T-helper 17 cell (primary cell): Measurements from ENCODE around the gene PYCARD. TPM values are rescaled to one million over a fixed set of nuclear protein-coding genes. Genes with fewer than 3 reads are reported as not detected.
"Not testable (repeated sequence)": the region's sequence is repeated elsewhere in the genome, so short reads cannot be mapped to it uniquely, and the experiment has no call there.

Source experiments
- ATAC-seq: fragments of 150-1000 bp; cut with Tn5 transposase; 2 replicates; pipeline ENCODE4 v1.10.0; 2021; ENCODE audit warnings: mild to moderate bottlenecking, moderate library complexity
- DNase-seq, 3 donors: peaks; one replicate each; pipeline versions ENCODE4 v3.0.0 to v3.0.0-alpha.2; 2020 to 2021
- H3K9me3 ChIP-seq: one replicate; pipeline ENCODE4 v1.7.0; 2013; ENCODE audit warnings: low read length, mild to moderate bottlenecking; ENCODE audit not compliant: control insufficient read depth, poor library complexity, severe bottlenecking
- H3K27ac Mint-ChIP-seq: one replicate; pipeline ENCODE4 v1.8.0; 2022; ENCODE audit warnings: mild to moderate bottlenecking, moderate library complexity, mixed read lengths
- H3K27me3 Mint-ChIP-seq: one replicate; pipeline ENCODE4 v1.8.0; 2022; ENCODE audit warnings: mixed read lengths
- H3K36me3 Mint-ChIP-seq: one replicate; pipeline ENCODE4 v1.8.0; 2022; ENCODE audit warnings: low read depth, mixed read lengths
- H3K4me1 Mint-ChIP-seq: one replicate; pipeline ENCODE4 v1.8.0; 2022; ENCODE audit warnings: mild to moderate bottlenecking, mixed read lengths
- H3K4me3 Mint-ChIP-seq: one replicate; pipeline ENCODE4 v1.8.0; 2022; ENCODE audit warnings: mild to moderate bottlenecking, moderate library complexity, mixed read lengths
- total RNA-seq, 4 donors: library from RNA in 2 of 4; stranded (reverse) in 2 of 4; gene quantifications; one replicate each; pipeline ENCODE4 v1.2.3 and lab custom pipeline; 2022 to 2026

Gene PYCARD
- total RNA-seq (10 to 100 TPM; 17.9 to 22.1 TPM), total RNA-seq (lab: John Stamatoyannopoulos, UW) (9.0 to 12.9 reads per million in 2 donors)

- Mint-ChIP-seq H3K4me3 (peak within 1 kb of the TSS; percentile 93), H3K27ac (peak within 1 kb of the TSS; percentile 90), H3K27me3 (no peaks in the 10 kb centered on the region), H3K36me3 (peaks cover 5% of the 10 kb centered on the region), H3K4me1 (peaks cover 39% of the 10 kb centered on the region)
- H3K9me3 ChIP-seq: no peaks in the 10 kb centered on the region
- DNase-seq: peak in 1 of 3 donors; percentile 28
- peak; percentile 39 for ATAC-seq
Measured at GRCh38 chr16:31202414-31203375, at the start of gene PYCARD. Gene PYCARD, minus strand, starts transcription at chr16:31202760. Its CDS starts 70 bp downstream, at chr16:31202690.

GRCh38 chr16:31251435-31251834, 48.9 kb upstream of the PYCARD start:
- DNase-seq: no peak
- H3K4me1 Mint-ChIP-seq: peaks cover 16% of the 10 kb centered on the region
- no peak for ATAC-seq
- H3K36me3 Mint-ChIP-seq: no peaks in the 10 kb centered on the region
- no peak overlapping the region for H3K4me3 Mint-ChIP-seq
- peaks cover 5% of the 10 kb centered on the region for H3K27me3 Mint-ChIP-seq
- no peaks in the 10 kb centered on the region for H3K9me3 ChIP-seq
- H3K27ac Mint-ChIP-seq: no peak overlapping the region

DNA sequence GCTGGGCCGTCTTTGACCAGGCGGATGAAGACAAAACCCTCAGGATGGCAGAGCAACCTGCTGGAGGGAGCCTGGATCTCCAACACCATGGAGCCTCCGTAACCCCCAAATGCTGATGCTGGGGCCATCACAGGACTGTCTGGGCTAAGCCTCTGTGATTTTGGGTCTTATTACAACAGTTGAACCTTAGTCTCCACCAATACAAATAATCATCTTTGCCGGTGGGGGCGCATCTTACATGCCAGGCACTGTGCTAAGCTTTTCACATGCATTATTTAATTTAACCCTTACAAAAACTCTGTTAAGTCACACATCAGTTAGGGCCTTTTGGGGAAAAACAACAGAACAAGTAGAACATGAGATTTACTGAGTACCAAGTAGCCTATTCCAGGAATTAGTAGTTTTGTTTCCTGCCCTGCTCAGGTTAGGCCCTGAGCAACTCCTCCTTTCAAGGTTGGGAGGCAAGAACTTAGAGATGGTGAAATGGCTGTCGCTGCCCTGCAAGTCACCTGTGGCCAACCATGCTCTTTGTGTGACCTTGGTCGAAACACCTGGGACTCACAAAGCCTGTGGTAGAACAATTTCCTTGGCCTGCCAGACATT, 48.3 kb upstream of the PYCARD start:
- DNase-seq (no peak), ATAC-seq (no peak)
- no peak overlapping the region for H3K4me3 Mint-ChIP-seq
- H3K27me3 Mint-ChIP-seq: peaks cover 5% of the 10 kb centered on the region
- no peaks in the 10 kb centered on the region for H3K9me3 ChIP-seq
- H3K27ac Mint-ChIP-seq: no peak overlapping the region
- H3K36me3 Mint-ChIP-seq: no peaks in the 10 kb centered on the region
- H3K4me1 Mint-ChIP-seq: peaks cover 16% of the 10 kb centered on the region

DNA sequence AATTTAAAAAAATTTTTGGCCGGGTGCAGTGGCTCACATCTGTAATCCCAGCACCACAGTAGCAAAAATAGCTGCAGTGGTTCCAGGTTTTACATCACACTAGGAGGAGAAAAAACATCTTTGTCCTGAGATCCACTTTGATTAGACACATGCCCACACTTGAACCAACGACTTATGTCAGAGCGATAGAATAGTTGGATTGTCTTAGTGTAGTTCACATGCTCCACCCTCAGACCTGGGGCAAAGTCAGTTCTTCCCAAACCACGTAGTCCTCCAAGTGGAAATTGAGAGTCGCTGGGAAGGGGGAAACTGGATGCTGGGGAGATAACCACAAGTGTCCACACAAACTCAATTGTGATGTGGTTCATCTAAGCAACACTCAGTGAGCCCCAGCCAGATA, 45.8 kb upstream of the PYCARD start:
- H3K9me3 ChIP-seq: no peaks in the 10 kb centered on the region
- H3K27me3 Mint-ChIP-seq: peaks cover 5% of the 10 kb centered on the region
- H3K4me3 Mint-ChIP-seq: no peak overlapping the region
- ATAC-seq (no peak), DNase-seq (no peak)
- no peaks in the 10 kb centered on the region for H3K36me3 Mint-ChIP-seq
- no peak overlapping the region for H3K27ac Mint-ChIP-seq
- peaks cover 6% of the 10 kb centered on the region for H3K4me1 Mint-ChIP-seq

DNA sequence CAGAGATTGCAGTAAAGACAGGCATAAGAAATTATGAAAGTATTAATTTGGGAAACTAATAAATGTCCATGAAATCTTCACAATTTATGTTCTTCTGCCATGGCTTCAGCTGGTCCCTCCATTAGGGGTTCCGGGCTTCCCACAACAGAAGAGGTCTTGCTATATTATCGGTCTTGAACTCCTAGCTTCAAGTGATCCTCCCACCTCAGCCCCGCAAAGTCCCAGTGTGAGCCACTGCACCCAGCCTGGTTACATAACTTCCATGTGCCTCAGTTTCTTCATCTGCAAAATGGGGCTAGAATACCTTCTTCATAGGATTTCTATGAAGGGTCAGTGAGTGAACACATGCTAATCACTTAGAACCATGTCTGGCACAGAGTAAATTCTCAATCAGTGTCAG, 43.7 kb upstream of the PYCARD start:
- no peak for ATAC-seq
- H3K4me1 Mint-ChIP-seq: no peaks in the 10 kb centered on the region

GRCh38 chr16:31245598-31245997, 43.0 kb upstream of the PYCARD start:
- not testable (repeated sequence) for H3K4me3 Mint-ChIP-seq, H3K36me3 Mint-ChIP-seq, DNase-seq, H3K4me1 Mint-ChIP-seq, H3K9me3 ChIP-seq, H3K27ac Mint-ChIP-seq, H3K27me3 Mint-ChIP-seq, ATAC-seq

More for the DNA sequence above, 43.7 kb upstream of the PYCARD start:
- H3K9me3 ChIP-seq: no peaks in the 10 kb centered on the region
- H3K36me3 Mint-ChIP-seq: no peaks in the 10 kb centered on the region
- H3K27me3 Mint-ChIP-seq: peaks cover 5% of the 10 kb centered on the region
- H3K27ac Mint-ChIP-seq: no peak overlapping the region
- no peak overlapping the region for H3K4me3 Mint-ChIP-seq
- no peak for DNase-seq

- Mint-ChIP-seq H3K27me3 (peaks cover 5% of the 10 kb centered on the region), H3K27ac (no peak overlapping the region), H3K36me3 (no peaks in the 10 kb centered on the region), H3K4me1 (no peaks in the 10 kb centered on the region), H3K4me3 (no peak overlapping the region)
- H3K9me3 ChIP-seq: no peaks in the 10 kb centered on the region
- ATAC-seq (peak; percentile 57), DNase-seq (no peak)
Measured at GRCh38 chr16:31243734-31244670, 41.4 kb upstream of the PYCARD start.

DNA sequence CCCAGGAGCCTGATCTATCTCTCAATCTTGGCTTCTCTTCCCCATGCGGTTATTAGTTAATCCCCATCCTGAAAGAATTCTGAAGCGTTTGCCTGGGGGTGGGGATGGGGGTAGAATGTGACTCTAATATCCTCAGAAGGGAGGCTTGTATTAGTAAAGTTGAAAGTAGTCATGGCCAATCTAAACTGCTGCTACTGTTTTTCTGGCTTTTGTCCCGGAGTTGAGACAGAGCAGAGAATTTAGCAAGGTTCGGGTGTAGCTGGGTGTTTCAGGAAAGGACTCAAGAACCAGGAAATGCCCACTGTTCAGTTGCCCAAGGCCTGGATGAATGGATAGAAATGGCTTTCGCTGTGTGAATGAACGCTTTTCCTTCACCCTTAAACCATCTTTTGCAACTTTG, 39.6 kb upstream of the PYCARD start:
- no peak overlapping the region for H3K27ac Mint-ChIP-seq
- H3K36me3 Mint-ChIP-seq: no peaks in the 10 kb centered on the region
- ATAC-seq (no peak), DNase-seq (no peak)
- H3K27me3 Mint-ChIP-seq: no peaks in the 10 kb centered on the region
- no peaks in the 10 kb centered on the region for H3K4me1 Mint-ChIP-seq
- no peaks in the 10 kb centered on the region for H3K9me3 ChIP-seq
- H3K4me3 Mint-ChIP-seq: no peak overlapping the region

GRCh38 chr16:31238041-31238440, 35.5 kb upstream of the PYCARD start:
- Mint-ChIP-seq H3K27ac (no peak overlapping the region), H3K36me3 (no peaks in the 10 kb centered on the region), H3K4me3 (no peak overlapping the region), H3K27me3 (no peaks in the 10 kb centered on the region), H3K4me1 (peaks cover 4% of the 10 kb centered on the region)
- no peak for DNase-seq
- ATAC-seq: no peak
- no peaks in the 10 kb centered on the region for H3K9me3 ChIP-seq

- Mint-ChIP-seq H3K27ac (no peak overlapping the region), H3K36me3 (no peaks in the 10 kb centered on the region)
- ATAC-seq: no peak
Measured at GRCh38 chr16:31229501-31229900, 26.9 kb upstream of the PYCARD start.

GRCh38 chr16:31228206-31228605, 25.6 kb upstream of the PYCARD start:
- Mint-ChIP-seq H3K4me3 (no peak overlapping the region), H3K27me3 (no peaks in the 10 kb centered on the region), H3K4me1 (no peaks in the 10 kb centered on the region), H3K27ac (no peak overlapping the region), H3K36me3 (no peaks in the 10 kb centered on the region)
- no peak for DNase-seq
- no peak for ATAC-seq
- no peaks in the 10 kb centered on the region for H3K9me3 ChIP-seq

More at GRCh38 chr16:31229501-31229900, 26.9 kb upstream of the PYCARD start:
- H3K4me3 Mint-ChIP-seq: no peak overlapping the region
- no peak for DNase-seq
- H3K27me3 Mint-ChIP-seq: no peaks in the 10 kb centered on the region
- no peaks in the 10 kb centered on the region for H3K9me3 ChIP-seq
- H3K4me1 Mint-ChIP-seq: no peaks in the 10 kb centered on the region

DNA sequence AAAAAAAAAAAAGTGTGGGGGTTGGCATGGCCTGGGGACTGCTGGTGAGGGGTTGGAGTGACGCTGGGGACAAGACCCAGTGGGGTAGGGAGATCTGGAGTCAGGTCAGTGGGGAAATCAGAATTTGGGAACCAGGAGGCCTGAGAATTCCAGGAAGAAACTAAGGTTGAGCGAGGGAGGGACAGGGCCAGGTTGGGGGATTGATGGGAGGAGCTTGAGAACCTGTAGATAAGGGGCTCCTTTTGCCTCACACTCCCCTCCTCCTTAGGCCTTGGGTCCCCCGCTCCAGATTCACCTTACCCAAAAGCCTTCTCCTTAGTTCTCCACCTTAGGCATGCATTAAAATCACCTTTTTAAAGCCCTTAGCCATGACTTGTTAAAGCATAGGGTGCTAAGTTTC, 22.6 kb upstream of the PYCARD start:
- Mint-ChIP-seq H3K36me3 (peaks cover 9% of the 10 kb centered on the region), H3K4me3 (no peak overlapping the region), H3K27ac (peak overlapping the region; percentile 19), H3K27me3 (peaks cover 10% of the 10 kb centered on the region), H3K4me1 (no peaks in the 10 kb centered on the region)
- H3K9me3 ChIP-seq: no peaks in the 10 kb centered on the region
- DNase-seq (no peak), ATAC-seq (no peak)
